Neural crest cell (in vitro differentiated cells): ENCODE results near the gene ASRGL1. TPM values are rescaled to one million over a fixed set of nuclear protein-coding genes. Genes with fewer than 3 reads are reported as not detected.

Source experiments
- DNase-seq: peaks from one replicate; pipeline ENCODE4 v3.0.0; 2021; ENCODE audit warnings: low read depth, mixed read lengths, low spot score
- H3K27ac Mint-ChIP-seq: one replicate; pipeline ENCODE4 v1.8.0; 2021; ENCODE audit warnings: mild to moderate bottlenecking, mixed read lengths; ENCODE audit not compliant: unreplicated experiment
- H3K27me3 Mint-ChIP-seq: 2 replicates; pipeline ENCODE4 v1.8.0; 2021; ENCODE audit warnings: low read depth, mild to moderate bottlenecking, mixed read lengths
- H3K36me3 Mint-ChIP-seq: 2 replicates; pipeline ENCODE4 v1.8.0; 2021; ENCODE audit warnings: low read depth, mild to moderate bottlenecking, mixed read lengths
- H3K4me1 Mint-ChIP-seq: 2 replicates; pipeline ENCODE4 v1.8.0; 2021; ENCODE audit warnings: mixed read lengths
- H3K4me3 Mint-ChIP-seq: one replicate; pipeline ENCODE4 v1.8.0; 2021; ENCODE audit warnings: mild to moderate bottlenecking, mixed read lengths
- H3K9me3 Mint-ChIP-seq: 2 replicates; pipeline ENCODE4 v1.8.0; 2021; ENCODE audit warnings: mixed read lengths
- long read RNA-seq: library from polyadenylated mRNA; unstranded; transcript quantifications from one replicate; pipeline ENCODE4 v2.0.0, GENCODE V29; 2020
- total RNA-seq: library from RNA; stranded (reverse); gene quantifications from 2 replicates; pipeline ENCODE4 v1.2.1, GENCODE V29; 2021
- TF ChIP-seq, protein P1 (sequence below): fragments of 200-600 bp; sonication (generic); conservative IDR thresholded peaks from 2 replicates; pipeline ENCODE4 v1.5.0; 2021; ENCODE audit warnings: antibody characterized with exemption, mild to moderate bottlenecking

The ASRGL1 gene
- total RNA-seq = 50.1 and 57.5 TPM in 2 replicates
- long read RNA-seq, transcript ASRGL1-202 (7 exons, 2,270 nt) = minor isoform, 13 of 69 reads
- long read RNA-seq, transcript ASRGL1-201 (7 exons, 2,182 nt) = major isoform, 40 of 69 reads
- long read RNA-seq, partial matches to known transcripts = 6 of 69 reads
- long read RNA-seq, other reads (novel, unspliced or antisense) = 8 of 69 reads

- TF ChIP-seq, protein P1, sequence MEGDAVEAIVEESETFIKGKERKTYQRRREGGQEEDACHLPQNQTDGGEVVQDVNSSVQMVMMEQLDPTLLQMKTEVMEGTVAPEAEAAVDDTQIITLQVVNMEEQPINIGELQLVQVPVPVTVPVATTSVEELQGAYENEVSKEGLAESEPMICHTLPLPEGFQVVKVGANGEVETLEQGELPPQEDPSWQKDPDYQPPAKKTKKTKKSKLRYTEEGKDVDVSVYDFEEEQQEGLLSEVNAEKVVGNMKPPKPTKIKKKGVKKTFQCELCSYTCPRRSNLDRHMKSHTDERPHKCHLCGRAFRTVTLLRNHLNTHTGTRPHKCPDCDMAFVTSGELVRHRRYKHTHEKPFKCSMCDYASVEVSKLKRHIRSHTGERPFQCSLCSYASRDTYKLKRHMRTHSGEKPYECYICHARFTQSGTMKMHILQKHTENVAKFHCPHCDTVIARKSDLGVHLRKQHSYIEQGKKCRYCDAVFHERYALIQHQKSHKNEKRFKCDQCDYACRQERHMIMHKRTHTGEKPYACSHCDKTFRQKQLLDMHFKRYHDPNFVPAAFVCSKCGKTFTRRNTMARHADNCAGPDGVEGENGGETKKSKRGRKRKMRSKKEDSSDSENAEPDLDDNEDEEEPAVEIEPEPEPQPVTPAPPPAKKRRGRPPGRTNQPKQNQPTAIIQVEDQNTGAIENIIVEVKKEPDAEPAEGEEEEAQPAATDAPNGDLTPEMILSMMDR = no peak
These were observed at the start of gene ASRGL1 for GRCh38 chr11:62337303-62338181. Gene ASRGL1, plus strand, starts transcription at chr11:62337448. Its CDS starts 530 bp downstream, at chr11:62337978.

DNA sequence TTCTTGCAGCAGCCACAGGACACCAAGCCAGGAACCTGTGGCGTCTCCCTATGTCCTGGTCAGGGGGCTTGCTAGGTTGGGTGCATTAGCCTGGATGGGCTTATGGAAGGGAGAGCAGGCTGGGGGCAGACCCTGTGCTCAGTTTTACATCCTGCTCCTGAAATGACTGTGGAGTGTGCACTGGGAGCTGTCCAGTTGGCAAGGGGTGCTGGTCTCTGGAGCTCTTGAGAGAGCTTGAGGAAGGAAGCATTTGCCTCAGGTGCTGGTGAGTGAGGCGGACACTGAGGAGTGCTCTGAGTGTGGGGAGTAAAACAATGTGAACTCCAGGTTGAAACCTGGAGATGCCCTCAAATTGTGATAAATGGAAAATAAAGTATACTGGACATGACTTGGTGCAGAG, 41.7 kb upstream of the ASRGL1 start:
- peaks cover 55% of the 10 kb centered on the region for H3K27me3 Mint-ChIP-seq
- DNase-seq = peak; percentile 10
- H3K36me3 Mint-ChIP-seq = no peaks in the 10 kb centered on the region
- H3K4me1 Mint-ChIP-seq = no peaks in the 10 kb centered on the region
- H3K27ac Mint-ChIP-seq = no peak overlapping the region
- H3K9me3 Mint-ChIP-seq = no peaks in the 10 kb centered on the region
- TF ChIP-seq, protein P1 = no peak
- H3K4me3 Mint-ChIP-seq = no peak overlapping the region

More at GRCh38 chr11:62337303-62338181, at the start of gene ASRGL1:
- Mint-ChIP-seq H3K4me1 (peaks cover 31% of the 10 kb centered on the region), H3K4me3 (peak within 1 kb of the TSS; percentile 92), H3K9me3 (peaks cover 4% of the 10 kb centered on the region), H3K27ac (no peak within 1 kb of the TSS), H3K27me3 (peaks cover 36% of the 10 kb centered on the region), H3K36me3 (no peaks in the 10 kb centered on the region)
- peak; percentile 58 for DNase-seq

DNA sequence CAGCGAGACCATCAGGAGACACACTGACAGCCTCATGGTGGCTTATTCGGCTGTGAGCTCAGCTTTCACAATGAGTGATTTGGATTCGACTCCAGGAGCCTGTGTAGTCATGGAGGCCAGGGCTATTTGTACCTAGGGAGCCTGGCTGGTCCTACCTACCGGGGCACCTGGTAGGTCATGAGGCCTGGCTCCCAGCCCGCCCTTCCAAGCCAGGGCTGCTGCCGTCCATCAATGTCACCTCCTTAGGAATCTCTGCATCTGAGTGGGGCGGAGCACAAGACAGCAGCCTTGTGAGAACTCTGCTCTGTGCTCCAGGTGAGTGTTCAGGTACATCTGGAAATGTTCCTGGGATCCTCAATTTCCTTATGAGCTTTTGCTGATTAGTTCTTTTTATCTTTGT, 38.3 kb upstream of the ASRGL1 start, which contains the start of gene SCGB1D4:
Gene SCGB1D4 (minus strand): TSS at position 101 of the 400 bp plus-strand sequence. CDS start 65 bp downstream, at position 36.
- Mint-ChIP-seq H3K9me3 (no peaks in the 10 kb centered on the region), H3K27ac (no peak within 1 kb of the TSS), H3K4me1 (no peaks in the 10 kb centered on the region), H3K4me3 (no peak within 1 kb of the TSS), H3K36me3 (no peaks in the 10 kb centered on the region), H3K27me3 (peaks cover 44% of the 10 kb centered on the region)
- TF ChIP-seq, protein P1 = no peak
- no peak for DNase-seq

DNA sequence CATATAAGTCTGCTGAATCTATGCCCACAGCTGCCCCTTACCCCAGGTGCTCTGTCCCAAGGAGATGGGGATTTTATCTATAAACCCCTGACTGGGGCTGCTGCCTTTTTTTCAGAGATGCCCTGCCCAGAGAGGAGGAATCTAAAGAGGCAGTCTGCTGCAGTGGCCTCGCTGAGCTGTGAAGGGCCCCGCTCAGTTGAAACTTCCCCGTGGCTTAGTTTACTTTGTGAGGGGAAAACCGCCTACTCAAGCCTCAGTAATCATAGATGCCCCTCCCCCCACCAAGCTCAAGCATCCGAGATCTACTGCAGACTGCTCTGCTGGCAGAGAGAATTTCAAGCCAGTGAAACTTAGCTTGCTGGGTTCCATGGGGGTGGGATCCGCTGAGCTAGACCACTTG, 31.0 kb upstream of the ASRGL1 start:
- no peak for DNase-seq
- peaks cover 5% of the 10 kb centered on the region for H3K9me3 Mint-ChIP-seq
- no peak overlapping the region for H3K4me3 Mint-ChIP-seq
- no peak overlapping the region for H3K27ac Mint-ChIP-seq
- no peaks in the 10 kb centered on the region for H3K36me3 Mint-ChIP-seq
- H3K4me1 Mint-ChIP-seq = no peaks in the 10 kb centered on the region
- peaks cover 36% of the 10 kb centered on the region for H3K27me3 Mint-ChIP-seq
- TF ChIP-seq, protein P1 = no peak

DNA sequence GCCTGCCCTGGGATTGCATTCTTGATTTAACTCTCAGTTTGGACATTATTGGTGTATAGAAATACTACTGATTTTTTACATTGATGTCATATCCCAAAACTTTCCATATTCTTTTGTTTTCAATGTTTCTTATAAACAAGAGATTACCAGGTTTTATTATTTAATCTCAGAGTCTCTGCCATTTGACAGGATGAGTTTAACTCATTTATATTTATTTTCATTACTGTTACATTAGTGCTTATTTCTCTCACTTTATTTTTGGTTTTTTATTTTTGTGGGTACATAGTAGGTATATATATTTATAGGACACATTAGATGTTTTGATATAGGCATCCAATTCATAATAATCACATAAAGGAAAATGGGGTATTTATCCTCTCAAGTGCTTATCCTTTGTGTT, 29.3 kb upstream of the ASRGL1 start:
- Mint-ChIP-seq H3K27ac (no peak overlapping the region), H3K4me1 (no peaks in the 10 kb centered on the region), H3K4me3 (no peak overlapping the region), H3K36me3 (no peaks in the 10 kb centered on the region), H3K9me3 (peaks cover 5% of the 10 kb centered on the region), H3K27me3 (peaks cover 53% of the 10 kb centered on the region)
- TF ChIP-seq, protein P1 = no peak
- DNase-seq = no peak
